ENCODE results near the gene RTN4RL2.

GRCh38 chr11:57468276-57468675, 7.9 kb downstream of the RTN4RL2 start:
- TF ChIP-seq CTCF (IDR thresholded peaks at IDR 0.05): no peak
- TF ChIP-seq EP300 (IDR thresholded peaks at IDR 0.05): no peak
- TF ChIP-seq POLR2A (IDR thresholded peaks at IDR 0.05): no peak

All from tibial nerve (tissue), 4 donors.